Measurements from ENCODE around the gene C20orf204.

- TF ChIP-seq EZH2phosphoT487 (IDR thresholded peaks at IDR 0.05; ENCODE audit: insufficient read depth, low read depth) (no peak), EZH2 (IDR thresholded peaks at IDR 0.05; ENCODE audit: insufficient read depth, poor library complexity, severe bottlenecking) (no peak)
Observed at GRCh38 chr20:64068386-64069208, 32.6 kb downstream of the C20orf204 start.
